IMR-90 (cell line): ENCODE results near the gene HOXD8. TPM values are rescaled to one million over a fixed set of nuclear protein-coding genes. Genes with fewer than 3 reads are reported as not detected.

Experiments
- ATAC-seq: fragments of 200-7000 bp; cut with Tn5 transposase; 2 replicates; pipeline ENCODE4 v1.9.1; 2020; ENCODE audit warnings: low read depth, mild to moderate bottlenecking, moderate library complexity
- BruUV-seq: library from RNA; stranded (reverse); fragments of 400-500 nt; replicated peaks from 2 replicates; lab custom pipeline; 2021; lab: Mats Ljungman, UMichigan
- CTCF ChIA-PET: fragments of 300-600 bp; formaldehyde crosslinking; extraction: SDS; loops from one replicate; lab custom pipeline; 2021; ENCODE audit warnings: antibody characterized with exemption; lab: Yijun Ruan, JAX
- POLR2A ChIA-PET: fragments of 300-600 bp; sonication (Branson Sonifier 250); formaldehyde crosslinking; loops from one replicate; lab custom pipeline; 2022; ENCODE audit warnings: antibody characterized with exemption; ENCODE audit not compliant: unreplicated experiment; lab: Charles Lee
- DNase-seq: peaks from one replicate; pipeline ENCODE4 v3.0.0; 2013
- H2AFZ ChIP-seq: replicated peaks from 2 replicates; pipeline ENCODE3; 2013; ENCODE audit warnings: low read length, mild to moderate bottlenecking; ENCODE audit not compliant: poor library complexity
- H2AK5ac ChIP-seq: 2 replicates; pipeline ENCODE4 v1.6.1; 2013; ENCODE audit warnings: low read depth, low read length, inconsistent platforms
- H2AK9ac ChIP-seq: replicated peaks from 2 replicates; pipeline ENCODE3; 2013; ENCODE audit warnings: mild to moderate bottlenecking, low read depth, low read length, moderate library complexity; ENCODE audit not compliant: poor library complexity
- H2BK120ac ChIP-seq: 2 replicates; pipeline ENCODE4 v1.6.1; 2013; ENCODE audit warnings: low read depth, low read length, inconsistent platforms
- H2BK15ac ChIP-seq: 3 replicates; pipeline ENCODE4 v1.6.1; 2013; ENCODE audit warnings: low read depth, low read length, inconsistent platforms
- H2BK20ac ChIP-seq: 2 replicates; pipeline ENCODE4 v1.6.1; 2013; ENCODE audit warnings: low read depth, mild to moderate bottlenecking, inconsistent platforms, low read length, moderate library complexity
- H2BK5ac ChIP-seq: 2 replicates; pipeline ENCODE4 v1.6.1; 2013; ENCODE audit warnings: mild to moderate bottlenecking, low read depth, low read length, inconsistent platforms; ENCODE audit not compliant: poor library complexity, severe bottlenecking
- H3K14ac ChIP-seq: replicated peaks from 2 replicates; pipeline ENCODE4 v1.6.1; 2013; ENCODE audit warnings: low read depth, low read length, inconsistent platforms
- H3K18ac ChIP-seq: 2 replicates; pipeline ENCODE4 v1.6.1; 2013; ENCODE audit warnings: low read depth, low read length, control low read depth
- H3K23ac ChIP-seq: 2 replicates; pipeline ENCODE4 v1.6.1; 2013; ENCODE audit warnings: low read depth, low read length, inconsistent platforms
- H3K27ac ChIP-seq: 2 replicates; pipeline ENCODE4 v1.5.1; 2013; ENCODE audit warnings: mild to moderate bottlenecking, control low read depth, low read length; ENCODE audit not compliant: insufficient read depth
- H3K27me3 ChIP-seq: 2 replicates; pipeline ENCODE4 v1.6.1; 2013; ENCODE audit warnings: low read length; ENCODE audit not compliant: control insufficient read depth, insufficient read depth
- H3K36me3 ChIP-seq: 2 replicates; pipeline ENCODE4 v1.6.1; 2013; ENCODE audit warnings: low read length, mixed read lengths; ENCODE audit not compliant: control insufficient read depth, insufficient read depth
- H3K4ac ChIP-seq: 2 replicates; pipeline ENCODE4 v1.6.1; 2013; ENCODE audit warnings: low read depth, low read length, inconsistent platforms
- H3K4me1 ChIP-seq: 2 replicates; pipeline ENCODE4 v1.6.1; 2013; ENCODE audit warnings: low read length, mixed read lengths; ENCODE audit not compliant: control insufficient read depth, insufficient read depth
- H3K4me2 ChIP-seq: 2 replicates; pipeline ENCODE4 v1.6.1; 2013; ENCODE audit warnings: low read depth, mild to moderate bottlenecking, control low read depth, low read length, moderate library complexity
- H3K4me3 ChIP-seq: 2 replicates; pipeline ENCODE4 v1.5.1; 2013; ENCODE audit warnings: low read depth, mild to moderate bottlenecking, control low read depth, low read length, moderate library complexity; ENCODE audit not compliant: insufficient read depth
- H3K56ac ChIP-seq: 2 replicates; pipeline ENCODE4 v1.6.1; 2013; ENCODE audit warnings: low read length, inconsistent platforms; ENCODE audit not compliant: insufficient read depth; ENCODE audit errors: extremely low read depth
- H3K79me1 ChIP-seq, 2 experiments: 2 replicates each; pipeline ENCODE4 v1.6.1; 2013; ENCODE audit warnings: low read length in 2 of 2, inconsistent platforms in 1 of 2, low read depth in 1 of 2
- H3K9ac ChIP-seq: 2 replicates; pipeline ENCODE4 v1.6.1; 2013; ENCODE audit warnings: low read depth, low read length, control low read depth
- H3K9me1 ChIP-seq: 2 replicates; pipeline ENCODE4 v1.6.1; 2013; ENCODE audit warnings: low read length, inconsistent platforms; ENCODE audit not compliant: insufficient read depth
- H3K9me3 ChIP-seq: 2 replicates; pipeline ENCODE4 v1.6.1; 2013; ENCODE audit warnings: low read length; ENCODE audit not compliant: control insufficient read depth, insufficient read depth
- H4K20me1 ChIP-seq: 2 replicates; pipeline ENCODE4 v1.6.1; 2013; ENCODE audit warnings: low read length, inconsistent platforms; ENCODE audit not compliant: insufficient read depth
- H4K5ac ChIP-seq: 2 replicates; pipeline ENCODE4 v1.6.1; 2013; ENCODE audit warnings: mild to moderate bottlenecking, low read depth, low read length, control low read depth
- H4K8ac ChIP-seq, 2 experiments: 2 replicates each; pipeline ENCODE4 v1.6.1; 2013; ENCODE audit warnings: low read depth in 2 of 2, low read length in 2 of 2, control low read depth in 1 of 2, inconsistent platforms in 1 of 2
- H4K91ac ChIP-seq: 2 replicates; pipeline ENCODE4 v1.6.1; 2013; ENCODE audit warnings: low read depth, low read length, inconsistent platforms; ENCODE audit not compliant: insufficient read depth
- MAFK ChIP-seq: IDR thresholded peaks from 2 replicates; pipeline ENCODE4 v1.6.1; 2012; ENCODE audit warnings: low read depth, low read length, improper control_type of control experiment
- MAZ ChIP-seq: IDR thresholded peaks from 2 replicates; pipeline ENCODE4 v1.6.1; 2012; ENCODE audit warnings: low read depth, mild to moderate bottlenecking, low read length, improper control_type of control experiment, moderate library complexity, borderline replicate concordance
- MXI1 ChIP-seq: IDR thresholded peaks from 2 replicates; pipeline ENCODE4 v1.6.1; 2012; ENCODE audit warnings: low read depth, mild to moderate bottlenecking, low read length, moderate library complexity, borderline replicate concordance
- POLR2A ChIP-seq: IDR thresholded peaks from 2 replicates; pipeline ENCODE4 v1.6.1; 2012; ENCODE audit warnings: mild to moderate bottlenecking, low read depth, low read length
- RCOR1 ChIP-seq: IDR thresholded peaks from 2 replicates; pipeline ENCODE4 v1.6.1; 2012; ENCODE audit warnings: mild to moderate bottlenecking, low read length, improper control_type of control experiment; ENCODE audit not compliant: insufficient replicate concordance
- WGBS, 2 experiments: methylation state at CpG; one replicate each; pipeline versions ENCODE4 v1.1.5 to v1.1.7; 2013; ENCODE audit warnings: missing lambda C conversion rate in 2 of 2; ENCODE audit not compliant: insufficient read length in 1 of 2; ENCODE audit errors: extremely low coverage in 2 of 2; 5-methylcytosine and 5-hydroxymethylcytosine counted together
- dilution Hi-C: fragments of 300-500 bp; cut with HindIII; formaldehyde crosslinking; loops from one replicate; pipeline ENCODE4 v1.14.3; 2018; ENCODE audit warnings: low sequenced_read_pairs; ENCODE audit not compliant: unreplicated experiment
- in situ Hi-C: fragments of 300-500 bp; cut with MboI; formaldehyde crosslinking; loops from 3 replicates; pipeline ENCODE4 v1.14.3; 2019; ENCODE audit warnings: low sequenced_read_pairs, inconsistent platforms, mixed read lengths
- intact Hi-C: fragments of 100-400 bp; cut with micrococcal nuclease; formaldehyde crosslinking; loops from 2 replicates; pipeline ENCODE4 v1.10.0; 2022
- polyA plus RNA-seq, 3 experiments: library from polyadenylated mRNA; depleted of rRNA; stranded (reverse); fragments of >200 nt; gene quantifications; 2 replicates each; pipeline ENCODE4 v1.2.3, GENCODE V29; 2012; ENCODE audit warnings: low replicate concordance in 1 of 3
- total RNA-seq: library from RNA; depleted of rRNA; stranded (reverse); fragments of >200 nt; gene quantifications from 2 replicates; pipeline ENCODE4 v1.2.3, GENCODE V29; 2012
- TF ChIP-seq, protein P1 (sequence below): conservative IDR thresholded peaks from 2 replicates; pipeline ENCODE4 v1.5.1; 2012; ENCODE audit warnings: mild to moderate bottlenecking, low read depth, low read length, improper control_type of control experiment

The HOXD8 gene
- total and polyA plus RNA-seq, 2 of the 4 experiments (the other 2 are of a cell fraction) = not detected

- ChIA-PET CTCF (interaction anchor here (0.5 kb wide), 1 partner anchor 1066 kb away, joined by 3 read pairs; no protein-coding TSS in a partner anchor), POLR2A (no interaction called here)
- in situ Hi-C loops (loop anchor here (10.0 to 25.0 kb wide), 4 partner anchors 407 to 1354 kb away; no protein-coding TSS in a partner anchor), intact Hi-C loops (loop anchor here (10.0 kb wide), 1 partner anchor 1387 kb away; no protein-coding TSS in a partner anchor), dilution Hi-C loops (no loop called here)
- Histone ChIP-seq H2AK9ac (no peak overlapping the region), H3K23ac (no peak overlapping the region), H2AFZ (no peak overlapping the region), H3K4me1 (no peaks in the 10 kb centered on the region), H2AK5ac (no peak overlapping the region), H3K27ac (no peak overlapping the region), H4K8ac (no peak overlapping the region), H3K9ac (no peak overlapping the region), H3K4me3 (no peak overlapping the region), H2BK5ac (no peak overlapping the region), H3K4me2 (no peak overlapping the region), H3K18ac (no peak overlapping the region), H3K9me3 (peaks cover 10% of the 10 kb centered on the region), H2BK120ac (no peak overlapping the region), H2BK20ac (no peak overlapping the region), H3K36me3 (no peaks in the 10 kb centered on the region), H4K91ac (no peak overlapping the region), H4K5ac (no peak overlapping the region), H2BK15ac (no peak overlapping the region), H3K56ac (no peak overlapping the region), H3K4ac (no peak overlapping the region), H3K9me1 (no peaks in the 10 kb centered on the region), H3K14ac (no peak overlapping the region), H4K20me1 (no peaks in the 10 kb centered on the region), H3K27me3 (peaks cover 84% of the 10 kb centered on the region), H3K79me1 (no peaks in the 10 kb centered on the region)
- no peak for DNase-seq
- TF ChIP-seq MXI1 (no peak), MAFK (no peak), POLR2A (no peak), RCOR1 (no peak), MAZ (no peak)
- TF ChIP-seq, protein P1, sequence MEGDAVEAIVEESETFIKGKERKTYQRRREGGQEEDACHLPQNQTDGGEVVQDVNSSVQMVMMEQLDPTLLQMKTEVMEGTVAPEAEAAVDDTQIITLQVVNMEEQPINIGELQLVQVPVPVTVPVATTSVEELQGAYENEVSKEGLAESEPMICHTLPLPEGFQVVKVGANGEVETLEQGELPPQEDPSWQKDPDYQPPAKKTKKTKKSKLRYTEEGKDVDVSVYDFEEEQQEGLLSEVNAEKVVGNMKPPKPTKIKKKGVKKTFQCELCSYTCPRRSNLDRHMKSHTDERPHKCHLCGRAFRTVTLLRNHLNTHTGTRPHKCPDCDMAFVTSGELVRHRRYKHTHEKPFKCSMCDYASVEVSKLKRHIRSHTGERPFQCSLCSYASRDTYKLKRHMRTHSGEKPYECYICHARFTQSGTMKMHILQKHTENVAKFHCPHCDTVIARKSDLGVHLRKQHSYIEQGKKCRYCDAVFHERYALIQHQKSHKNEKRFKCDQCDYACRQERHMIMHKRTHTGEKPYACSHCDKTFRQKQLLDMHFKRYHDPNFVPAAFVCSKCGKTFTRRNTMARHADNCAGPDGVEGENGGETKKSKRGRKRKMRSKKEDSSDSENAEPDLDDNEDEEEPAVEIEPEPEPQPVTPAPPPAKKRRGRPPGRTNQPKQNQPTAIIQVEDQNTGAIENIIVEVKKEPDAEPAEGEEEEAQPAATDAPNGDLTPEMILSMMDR = no peak
- BruUV-seq = no TSS peak
- no peak for ATAC-seq
- WGBS, 2 experiments = 2% methylated on average over 15 of the region's 31 CpGs; no CpG with 5 or more reads in 1 of the 2 experiments
These were observed 37.9 kb upstream of the HOXD8 start for GRCh38 chr2:176091329-176092258.
